ENCODE measurements around the gene TULP4. TPM values are rescaled to one million over a fixed set of nuclear protein-coding genes. Genes with fewer than 3 reads are reported as not detected.

TULP4 gene
- total and polyA plus RNA-seq, 2 donors (not counting 1 experiment from before 2014, with no cell fraction given) = 12.0 to 90.0 TPM

- H3K27me3 Mint-ChIP-seq = no peaks in the 10 kb centered on the region
- Histone ChIP-seq H3K4me3 (ENCODE audit: control extremely low read depth in 1 of 5, extremely low read depth in 1 of 5, insufficient read depth in 1 of 5, low read depth in 2 of 5, low read length in 4 of 5) (no peak overlapping the region), H3K27me3 (replicated peaks in 1 of 4; ENCODE audit: control extremely low read depth in 1 of 4, control insufficient read depth in 3 of 4, insufficient read depth in 4 of 4, low read length in 3 of 4) (no peaks in the 10 kb centered on the region), H2AFZ (ENCODE audit: insufficient read depth, low read depth, low read length, poor library complexity, severe bottlenecking) (no peak overlapping the region), H3K4me2 (replicated peaks; ENCODE audit: low read depth, low read length, poor library complexity, severe bottlenecking) (no peak overlapping the region), H3K9ac (ENCODE audit: low read length) (no peak overlapping the region), H3K27ac (ENCODE audit: low read length in 2 of 2) (no peak overlapping the region), H3K79me2 (ENCODE audit: control insufficient read depth, insufficient read depth, low read length) (no peaks in the 10 kb centered on the region), H3K4me1 (ENCODE audit: control insufficient read depth in 2 of 2, insufficient read depth in 2 of 2, low read length in 2 of 2) (no peaks in the 10 kb centered on the region), H3K36me3 (replicated peaks in 1 of 2; ENCODE audit: control extremely low read depth in 1 of 2, control insufficient read depth in 1 of 2, extremely low read depth in 1 of 2, insufficient read depth in 2 of 2, low read length in 1 of 2) (peaks cover 1 to 6% of the 10 kb centered on the region in 2 experiments), H4K20me1 (ENCODE audit: control insufficient read depth, insufficient read depth, low read length, poor library complexity, severe bottlenecking) (no peaks in the 10 kb centered on the region), H3K9me3 (ENCODE audit: control extremely low read depth in 1 of 3, control insufficient read depth in 2 of 3, insufficient read depth in 1 of 3, low read length in 2 of 3) (peaks cover 0 to 8% (median 0%) of the 10 kb centered on the region in 3 donors)
- ATAC-seq (ENCODE audit: low read depth) (no peak), DNase-seq (no peak)
- no peak for TF ChIP-seq CTCF (IDR thresholded peaks at IDR 0.05)
- TF ChIP-seq EZH2 (IDR thresholded peaks at IDR 0.05; ENCODE audit: borderline replicate concordance, insufficient read depth, low read depth, low read length, poor library complexity, severe bottlenecking) = no peak
- H3K4me3 Mint-ChIP-seq = no peak overlapping the region
- ChIA-PET POLR2A (no interaction called here), CTCF (no interaction called here)
- intact Hi-C loops (cut with micrococcal nuclease) = no loop called here
- 94% methylated on average over 2 of the region's 4 CpGs for WGBS (ENCODE audit: insufficient coverage)
- no peaks in the 10 kb centered on the region for H3K9me3 Mint-ChIP-seq (ENCODE audit: insufficient read depth)
- no peaks in the 10 kb centered on the region for H3K4me1 Mint-ChIP-seq
- no peak overlapping the region for H3K27ac Mint-ChIP-seq
Measured at GRCh38 chr6:158421381-158421780, 109.1 kb downstream of the TULP4 start.

GRCh38 chr6:158422629-158423238 lies 110.5 kb downstream of the TULP4 start:
- ChIA-PET CTCF (no interaction called here), POLR2A (no interaction called here)
- no peak overlapping the region for H3K4me3 ChIP-seq (ENCODE audit: control extremely low read depth in 1 of 5, extremely low read depth in 1 of 5, insufficient read depth in 1 of 5, low read depth in 2 of 5, low read length in 4 of 5)
- no peaks in the 10 kb centered on the region for H3K27me3 ChIP-seq (replicated peaks in 1 of 4; ENCODE audit: control extremely low read depth in 1 of 4, control insufficient read depth in 3 of 4, insufficient read depth in 4 of 4, low read length in 3 of 4)
- peaks cover 0 to 1% of the 10 kb centered on the region in 2 experiments for H3K36me3 ChIP-seq (replicated peaks in 1 of 2; ENCODE audit: control extremely low read depth in 1 of 2, control insufficient read depth in 1 of 2, extremely low read depth in 1 of 2, insufficient read depth in 2 of 2, low read length in 1 of 2)
- intact Hi-C loops (cut with micrococcal nuclease) = no loop called here
- 100% methylated on average over 12 of the region's 15 CpGs for WGBS (ENCODE audit: insufficient coverage)
- H3K27ac ChIP-seq (ENCODE audit: low read length in 2 of 2) = no peak overlapping the region
- no peak overlapping the region for H3K9ac ChIP-seq (ENCODE audit: low read length)
- no peak for DNase-seq
- H3K9me3 ChIP-seq (ENCODE audit: control extremely low read depth in 1 of 3, control insufficient read depth in 2 of 3, insufficient read depth in 1 of 3, low read length in 2 of 3) = peaks cover 0 to 8% (median 0%) of the 10 kb centered on the region in 3 donors
- Mint-ChIP-seq H3K27me3 (no peaks in the 10 kb centered on the region), H3K4me1 (no peaks in the 10 kb centered on the region), H3K4me3 (no peak overlapping the region), H3K9me3 (ENCODE audit: insufficient read depth) (no peaks in the 10 kb centered on the region), H3K27ac (no peak overlapping the region)
- H3K79me2 ChIP-seq (ENCODE audit: control insufficient read depth, insufficient read depth, low read length) = no peaks in the 10 kb centered on the region
- H2AFZ ChIP-seq (ENCODE audit: insufficient read depth, low read depth, low read length, poor library complexity, severe bottlenecking) = no peak overlapping the region
- H4K20me1 ChIP-seq (ENCODE audit: control insufficient read depth, insufficient read depth, low read length, poor library complexity, severe bottlenecking) = no peaks in the 10 kb centered on the region
- no peak for ATAC-seq (ENCODE audit: low read depth)
- TF ChIP-seq CTCF (IDR thresholded peaks at IDR 0.05) (no peak), EZH2 (IDR thresholded peaks at IDR 0.05; ENCODE audit: borderline replicate concordance, insufficient read depth, low read depth, low read length, poor library complexity, severe bottlenecking) (no peak)
- no peaks in the 10 kb centered on the region for H3K4me1 ChIP-seq (ENCODE audit: control insufficient read depth in 2 of 2, insufficient read depth in 2 of 2, low read length in 2 of 2)
- no peak overlapping the region for H3K4me2 ChIP-seq (replicated peaks; ENCODE audit: low read depth, low read length, poor library complexity, severe bottlenecking)
